H9 (cell line): ENCODE data around the gene PDS5B. TPM values are rescaled to one million over a fixed set of nuclear protein-coding genes. Genes with fewer than 3 reads are reported as not detected.

ENCODE experiments used
- DNase-seq: peaks from one replicate; pipeline ENCODE4 v3.0.0-alpha.2; 2017
- H2AFZ ChIP-seq: one replicate; pipeline ENCODE4 v1.6.1; 2013; ENCODE audit warnings: mild to moderate bottlenecking, low read length, control low read depth, moderate library complexity
- H2AK5ac ChIP-seq: 2 replicates; pipeline ENCODE4 v1.6.1; 2013; ENCODE audit warnings: low read length, control low read depth, mixed read lengths; ENCODE audit not compliant: insufficient read length
- H2BK120ac ChIP-seq: one replicate; pipeline ENCODE4 v1.6.1; 2013; ENCODE audit warnings: low read depth, mild to moderate bottlenecking, low read length, control low read depth, inconsistent platforms; ENCODE audit not compliant: poor library complexity, severe bottlenecking
- H2BK12ac ChIP-seq: 2 replicates; pipeline ENCODE4 v1.6.1; 2013; ENCODE audit warnings: low read length, control low read depth, mixed read lengths, low read depth; ENCODE audit not compliant: insufficient read length
- H2BK15ac ChIP-seq: 2 replicates; pipeline ENCODE4 v1.6.1; 2013; ENCODE audit warnings: low read depth, low read length, control low read depth
- H2BK20ac ChIP-seq: one replicate; pipeline ENCODE4 v1.6.1; 2013; ENCODE audit warnings: low read depth, mild to moderate bottlenecking, low read length, control low read depth, inconsistent platforms; ENCODE audit not compliant: poor library complexity, severe bottlenecking
- H2BK5ac ChIP-seq: 2 replicates; pipeline ENCODE4 v1.6.1; 2013; ENCODE audit warnings: low read length, control low read depth, mixed read lengths; ENCODE audit not compliant: insufficient read length
- H3K14ac ChIP-seq: 2 replicates; pipeline ENCODE4 v1.6.1; 2013; ENCODE audit warnings: low read length, control low read depth; ENCODE audit not compliant: insufficient read depth
- H3K18ac ChIP-seq: 2 replicates; pipeline ENCODE4 v1.6.1; 2013; ENCODE audit warnings: low read depth, mild to moderate bottlenecking, mixed read lengths, low read length, control low read depth; ENCODE audit not compliant: insufficient read length
- H3K23ac ChIP-seq: 2 replicates; pipeline ENCODE4 v1.6.1; 2013; ENCODE audit warnings: low read length, control low read depth, mixed read lengths, low read depth; ENCODE audit not compliant: insufficient read length
- H3K23me2 ChIP-seq: 2 replicates; pipeline ENCODE4 v1.6.1; 2013; ENCODE audit warnings: low read depth, mild to moderate bottlenecking, mixed read lengths, low read length, control low read depth; ENCODE audit not compliant: insufficient read length, poor library complexity, severe bottlenecking
- H3K27ac ChIP-seq: 2 replicates; pipeline ENCODE4 v1.5.1; 2013; ENCODE audit warnings: low read length, control low read depth, mixed read lengths, low read depth; ENCODE audit not compliant: insufficient read length
- H3K27me3 ChIP-seq: 2 replicates; pipeline ENCODE4 v1.6.1; 2013; ENCODE audit warnings: low read length, control low read depth, inconsistent platforms; ENCODE audit not compliant: insufficient read depth
- H3K4ac ChIP-seq: 2 replicates; pipeline ENCODE4 v1.6.1; 2013; ENCODE audit warnings: low read depth, mild to moderate bottlenecking, control low read depth, inconsistent platforms, low read length, moderate library complexity
- H3K4me1 ChIP-seq: 2 replicates; pipeline ENCODE4 v1.6.1; 2013; ENCODE audit warnings: low read length, control low read depth, inconsistent platforms; ENCODE audit not compliant: insufficient read depth
- H3K4me2 ChIP-seq: 2 replicates; pipeline ENCODE4 v1.6.1; 2013; ENCODE audit warnings: low read length, control low read depth, mixed read lengths; ENCODE audit not compliant: insufficient read length, insufficient read depth
- H3K56ac ChIP-seq: 2 replicates; pipeline ENCODE4 v1.6.1; 2013; ENCODE audit warnings: low read depth, mild to moderate bottlenecking, mixed read lengths, low read length, control low read depth; ENCODE audit not compliant: insufficient read length
- H3K79me1 ChIP-seq: 2 replicates; pipeline ENCODE4 v1.6.1; 2013; ENCODE audit warnings: low read depth, mild to moderate bottlenecking, moderate library complexity, low read length, control low read depth, inconsistent platforms; ENCODE audit not compliant: insufficient read depth, poor library complexity, severe bottlenecking
- H3K79me2 ChIP-seq: 2 replicates; pipeline ENCODE4 v1.6.1; 2013; ENCODE audit warnings: low read length, control low read depth, inconsistent platforms; ENCODE audit not compliant: insufficient read depth
- H3K9ac ChIP-seq: 2 replicates; pipeline ENCODE4 v1.6.1; 2013; ENCODE audit warnings: low read length, control low read depth, mixed read lengths; ENCODE audit not compliant: insufficient read length; ENCODE audit errors: extremely low read depth
- H3K9me3 ChIP-seq: one replicate; pipeline ENCODE4 v1.6.1; 2013; ENCODE audit warnings: low read depth, low read length, inconsistent platforms; ENCODE audit not compliant: control insufficient read depth
- H3T11ph ChIP-seq: one replicate; pipeline ENCODE4 v1.6.1; 2013; ENCODE audit warnings: mild to moderate bottlenecking, low read length, control low read depth, inconsistent platforms
- H4K20me1 ChIP-seq: one replicate; pipeline ENCODE4 v1.6.1; 2013; ENCODE audit not compliant: control insufficient read depth, insufficient read length, insufficient read depth
- H4K5ac ChIP-seq: 2 replicates; pipeline ENCODE4 v1.6.1; 2013; ENCODE audit warnings: low read depth, mild to moderate bottlenecking, mixed read lengths, low read length, control low read depth; ENCODE audit not compliant: insufficient read length
- H4K8ac ChIP-seq: replicated peaks from 2 replicates; pipeline ENCODE4 v1.6.1; 2013; ENCODE audit warnings: low read length, control low read depth, mixed read lengths, low read depth; ENCODE audit not compliant: insufficient read length
- H4K91ac ChIP-seq: 2 replicates; pipeline ENCODE4 v1.6.1; 2013; ENCODE audit warnings: low read depth, mild to moderate bottlenecking, moderate library complexity, mixed read lengths, low read length, control low read depth; ENCODE audit not compliant: insufficient read length
- H3K27ac Mint-ChIP-seq, 3 experiments: 2 replicates in 2 of 3; 3 replicates in 1 of 3; pipeline ENCODE4 v1.8.0; 2020 to 2021; ENCODE audit warnings: mixed read lengths in 3 of 3, mild to moderate bottlenecking in 1 of 3, moderate library complexity in 1 of 3
- H3K27me3 Mint-ChIP-seq: 2 replicates; pipeline ENCODE4 v1.8.0; 2021; ENCODE audit warnings: low read depth, mild to moderate bottlenecking, moderate library complexity, mixed read lengths
- H3K36me3 Mint-ChIP-seq, 3 experiments: 2 replicates in 2 of 3; 3 replicates in 1 of 3; pipeline ENCODE4 v1.8.0; 2020 to 2021; ENCODE audit warnings: low read depth in 3 of 3, mixed read lengths in 3 of 3; ENCODE audit not compliant: insufficient read depth in 1 of 3
- H3K4me1 Mint-ChIP-seq, 2 experiments: 2 replicates each; pipeline ENCODE4 v1.8.0; 2020; ENCODE audit warnings: mixed read lengths in 2 of 2
- H3K4me3 Mint-ChIP-seq, 2 experiments: 2 replicates in 1 of 2; 3 replicates in 1 of 2; pipeline ENCODE4 v1.8.0; 2020 to 2021; ENCODE audit warnings: mild to moderate bottlenecking in 2 of 2, mixed read lengths in 2 of 2, moderate library complexity in 1 of 2
- H3K9me3 Mint-ChIP-seq, 2 experiments: 2 replicates in 1 of 2; 3 replicates in 1 of 2; pipeline ENCODE4 v1.8.0; 2020; ENCODE audit warnings: mild to moderate bottlenecking in 2 of 2, mixed read lengths in 2 of 2, moderate library complexity in 1 of 2
- WGBS: extraction: QIAGEN DNeasy Blood & Tissue Kit; methylation state at CpG from one replicate; pipeline ENCODE4 v1.1.7; 2013; ENCODE audit warnings: missing lambda C conversion rate, low lambda C conversion rate, mixed read lengths; ENCODE audit not compliant: insufficient read length; ENCODE audit errors: extremely low coverage; 5-methylcytosine and 5-hydroxymethylcytosine counted together
- total RNA-seq: library from RNA; stranded (reverse); gene quantifications from 2 replicates; pipeline ENCODE4 v1.2.1, GENCODE V29; 2021
- TF ChIP-seq, protein P1 (sequence below): fragments of 200-600 bp; sonication (generic); conservative IDR thresholded peaks from 3 replicates; pipeline ENCODE4 v1.8.0; 2021; ENCODE audit warnings: antibody characterized with exemption, mild to moderate bottlenecking

Gene PDS5B
- total RNA-seq, 1 experiment from 2014 or later, result 50.0 TPM

- Histone ChIP-seq H4K5ac (no peak overlapping the region), H3K79me1 (no peaks in the 10 kb centered on the region), H2AFZ (no peak overlapping the region), H3K56ac (no peak overlapping the region), H3K23ac (no peak overlapping the region), H2AK5ac (no peak overlapping the region), H3T11ph (no peak overlapping the region), H3K23me2 (no peaks in the 10 kb centered on the region), H2BK120ac (no peak overlapping the region), H2BK20ac (no peak overlapping the region), H2BK15ac (no peak overlapping the region), H3K4me2 (no peak overlapping the region), H3K9ac (no peak overlapping the region), H3K18ac (no peak overlapping the region), H4K8ac (no peak overlapping the region), H3K79me2 (no peaks in the 10 kb centered on the region), H3K27me3 (no peaks in the 10 kb centered on the region), H3K9me3 (no peaks in the 10 kb centered on the region), H4K20me1 (no peaks in the 10 kb centered on the region), H2BK5ac (no peak overlapping the region), H3K27ac (no peak overlapping the region), H3K14ac (no peak overlapping the region), H3K4ac (no peak overlapping the region), H4K91ac (no peak overlapping the region), H2BK12ac (no peak overlapping the region), H3K4me1 (no peaks in the 10 kb centered on the region)
- Mint-ChIP-seq H3K4me1 (no peaks in the 10 kb centered on the region), H3K4me3 (no peak overlapping the region), H3K27ac (no peak overlapping the region), H3K36me3 (no peaks in the 10 kb centered on the region), H3K27me3 (no peaks in the 10 kb centered on the region), H3K9me3 (no peaks in the 10 kb centered on the region; a peak in 1 of 5 replicates)
- DNase-seq, result no peak
- TF ChIP-seq, protein P1, sequence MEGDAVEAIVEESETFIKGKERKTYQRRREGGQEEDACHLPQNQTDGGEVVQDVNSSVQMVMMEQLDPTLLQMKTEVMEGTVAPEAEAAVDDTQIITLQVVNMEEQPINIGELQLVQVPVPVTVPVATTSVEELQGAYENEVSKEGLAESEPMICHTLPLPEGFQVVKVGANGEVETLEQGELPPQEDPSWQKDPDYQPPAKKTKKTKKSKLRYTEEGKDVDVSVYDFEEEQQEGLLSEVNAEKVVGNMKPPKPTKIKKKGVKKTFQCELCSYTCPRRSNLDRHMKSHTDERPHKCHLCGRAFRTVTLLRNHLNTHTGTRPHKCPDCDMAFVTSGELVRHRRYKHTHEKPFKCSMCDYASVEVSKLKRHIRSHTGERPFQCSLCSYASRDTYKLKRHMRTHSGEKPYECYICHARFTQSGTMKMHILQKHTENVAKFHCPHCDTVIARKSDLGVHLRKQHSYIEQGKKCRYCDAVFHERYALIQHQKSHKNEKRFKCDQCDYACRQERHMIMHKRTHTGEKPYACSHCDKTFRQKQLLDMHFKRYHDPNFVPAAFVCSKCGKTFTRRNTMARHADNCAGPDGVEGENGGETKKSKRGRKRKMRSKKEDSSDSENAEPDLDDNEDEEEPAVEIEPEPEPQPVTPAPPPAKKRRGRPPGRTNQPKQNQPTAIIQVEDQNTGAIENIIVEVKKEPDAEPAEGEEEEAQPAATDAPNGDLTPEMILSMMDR, result no peak
- no CpG with 5 or more reads among the region's 1 CpG for WGBS
Observed at GRCh38 chr13:32553720-32554119, 32.5 kb upstream of the PDS5B start.
